ENCODE results near the gene TRIM69.
"Not testable (repeated sequence)": the region's sequence is repeated elsewhere in the genome, so short reads cannot be mapped to it uniquely, and the experiment has no call there.

The TRIM69 gene

DNA sequence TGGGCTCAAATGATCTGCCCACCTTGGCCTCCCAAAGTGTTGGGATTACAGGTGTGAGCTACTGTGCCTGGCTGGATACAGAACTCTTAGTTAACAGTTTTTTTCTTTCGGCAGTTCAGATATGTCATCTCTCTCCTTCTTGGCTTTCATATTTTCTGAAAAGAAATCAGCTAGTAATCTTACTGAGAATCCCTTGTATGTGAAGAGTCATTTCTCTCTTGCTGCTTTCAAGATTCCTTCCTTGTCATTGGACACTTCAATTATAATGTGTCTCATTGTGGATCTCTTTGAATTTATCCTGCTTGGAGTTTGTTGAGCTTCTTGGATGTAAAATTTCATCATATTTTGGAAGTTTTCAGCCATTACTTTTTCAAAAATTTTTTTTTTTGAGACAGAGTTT is 17.0 kb downstream of the TRIM69 start:
- DNase-seq: no peak

- DNase-seq: no peak
Measured at GRCh38 chr15:44763187-44763586, 26.9 kb downstream of the TRIM69 start.

DNA sequence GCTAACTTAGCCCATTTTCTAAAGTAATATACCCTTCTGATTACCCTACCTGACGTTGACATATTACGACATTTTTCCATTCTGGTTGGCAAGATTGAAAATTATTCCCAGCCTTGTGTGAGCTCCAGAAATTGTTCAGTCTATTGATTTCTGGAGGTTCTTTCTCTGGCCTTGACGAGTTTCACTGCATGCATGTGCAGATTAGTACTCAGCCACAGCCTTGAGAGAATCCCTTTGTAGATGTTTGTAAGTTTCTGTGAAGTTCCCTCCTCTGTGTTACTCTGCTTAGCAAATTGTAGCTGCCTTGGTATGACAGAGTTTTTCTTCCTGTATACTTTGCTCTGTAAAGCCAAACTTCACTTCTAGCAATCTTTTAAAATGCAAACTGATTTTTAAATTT is 27.5 kb downstream of the TRIM69 start:
- no peak for DNase-seq

GRCh38 chr15:44765036-44765435 is 28.7 kb downstream of the TRIM69 start:
- no peak for DNase-seq

- DNase-seq: no peak
Measured at GRCh38 chr15:44769521-44769920, 33.2 kb downstream of the TRIM69 start.

GRCh38 chr15:44770715-44771114 is 34.4 kb downstream of the TRIM69 start:
- not testable (repeated sequence) for DNase-seq

- DNase-seq: no peak
Measured at GRCh38 chr15:44775953-44776352, 39.6 kb downstream of the TRIM69 start.

DNA sequence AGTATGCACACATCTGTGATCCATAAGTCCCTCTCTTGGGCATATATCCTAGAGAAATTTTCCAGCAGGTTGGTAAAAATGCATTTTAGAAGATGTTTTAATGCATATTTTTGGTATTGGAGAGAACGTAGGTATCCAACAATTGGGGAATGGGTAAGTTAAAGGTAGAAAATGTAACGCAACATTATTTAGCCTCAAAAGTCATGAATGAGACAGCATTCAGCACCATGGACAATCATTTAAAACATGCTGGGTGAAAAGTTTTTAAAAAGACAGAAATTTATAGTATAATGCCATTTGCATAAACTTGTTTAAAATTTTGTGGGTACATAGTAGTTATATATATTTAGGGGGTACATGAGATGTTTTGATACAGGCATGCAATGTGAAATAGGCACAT is 43.4 kb downstream of the TRIM69 start:
- DNase-seq: no peak

DNA sequence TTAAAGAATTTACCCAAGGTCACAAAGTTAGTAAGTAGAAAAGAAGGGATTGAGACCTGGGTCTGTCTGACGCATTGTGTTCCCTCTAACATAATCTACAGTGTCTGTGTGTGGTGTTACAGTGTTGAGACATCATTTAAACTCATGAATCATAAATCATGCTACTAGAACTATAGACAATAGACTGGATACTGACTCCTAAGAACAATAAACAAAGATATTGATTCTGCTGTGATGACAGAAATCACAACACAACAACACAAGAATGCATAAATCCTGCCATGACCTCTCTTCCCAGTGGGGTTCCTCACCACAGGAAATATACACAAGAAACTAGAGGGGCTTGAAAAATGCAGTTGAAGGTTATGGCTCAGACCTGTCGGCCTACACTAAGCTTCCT is 44.3 kb downstream of the TRIM69 start:
- DNase-seq: no peak

DNA sequence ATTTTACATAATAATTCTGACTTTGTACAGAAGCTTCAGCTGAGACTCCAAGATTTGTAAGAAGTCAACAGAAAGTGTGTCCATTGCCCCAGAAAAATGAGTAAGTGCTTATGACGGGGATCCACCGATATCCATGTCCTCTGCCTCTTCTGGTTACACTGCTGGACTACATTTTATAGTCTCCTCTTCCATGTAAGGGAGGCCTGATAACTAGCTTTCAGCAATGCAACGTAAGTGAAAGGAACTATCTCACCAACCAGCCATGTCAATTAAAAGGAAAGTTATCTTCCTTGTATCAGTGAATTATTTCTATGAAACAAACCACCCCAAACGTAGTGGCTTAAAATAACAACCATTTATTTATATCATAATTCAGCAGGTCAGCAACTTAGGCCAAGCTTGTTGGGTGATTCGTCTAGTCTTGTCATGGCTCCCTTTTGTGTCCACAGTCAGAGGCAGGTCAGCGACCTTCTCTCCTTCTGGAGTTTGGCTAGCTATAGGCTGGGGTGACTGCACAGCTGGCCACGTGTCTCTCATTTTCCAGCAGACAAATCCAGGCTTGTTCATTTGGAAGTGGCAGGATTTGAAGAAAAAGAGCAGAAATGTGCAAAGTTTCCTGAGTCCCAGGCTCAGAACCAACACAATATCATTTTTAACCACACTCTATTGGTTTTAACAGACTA is 44.9 kb downstream of the TRIM69 start:
- no peak for DNase-seq

- no peak for DNase-seq
Measured at GRCh38 chr15:44782516-44782915, 46.2 kb downstream of the TRIM69 start.

DNA sequence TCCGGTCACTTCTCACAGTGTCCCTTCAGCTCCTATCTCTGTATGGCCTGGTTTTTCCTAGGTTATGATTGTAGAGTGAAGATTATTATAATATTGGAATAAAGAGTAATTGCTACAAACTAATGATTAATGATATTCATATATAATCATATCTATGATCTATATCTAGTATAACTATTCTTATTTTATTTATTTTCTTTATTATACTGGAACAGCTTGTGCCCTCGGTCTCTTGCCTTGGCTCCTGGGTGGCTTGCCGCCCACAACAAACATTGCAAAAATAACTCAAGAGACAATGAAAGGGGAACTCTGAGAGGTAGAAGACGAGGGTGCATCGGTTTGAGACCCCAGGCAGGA is 48.6 kb downstream of the TRIM69 start:
- DNase-seq: not testable (repeated sequence)

GRCh38 chr15:44788748-44789147 is 52.4 kb downstream of the TRIM69 start:
- DNase-seq: peak; percentile 60

GRCh38 chr15:44790215-44790614 is 53.9 kb downstream of the TRIM69 start:
- no peak for DNase-seq

- DNase-seq: no peak
Measured at GRCh38 chr15:44790656-44791055, 54.3 kb downstream of the TRIM69 start.

GRCh38 chr15:44792715-44793114 is 56.4 kb downstream of the TRIM69 start:
- no peak for DNase-seq

- DNase-seq: no peak
Measured at GRCh38 chr15:44794072-44794471, 57.7 kb downstream of the TRIM69 start.

GRCh38 chr15:44796508-44796907 is 60.2 kb downstream of the TRIM69 start:
- DNase-seq: no peak

DNA sequence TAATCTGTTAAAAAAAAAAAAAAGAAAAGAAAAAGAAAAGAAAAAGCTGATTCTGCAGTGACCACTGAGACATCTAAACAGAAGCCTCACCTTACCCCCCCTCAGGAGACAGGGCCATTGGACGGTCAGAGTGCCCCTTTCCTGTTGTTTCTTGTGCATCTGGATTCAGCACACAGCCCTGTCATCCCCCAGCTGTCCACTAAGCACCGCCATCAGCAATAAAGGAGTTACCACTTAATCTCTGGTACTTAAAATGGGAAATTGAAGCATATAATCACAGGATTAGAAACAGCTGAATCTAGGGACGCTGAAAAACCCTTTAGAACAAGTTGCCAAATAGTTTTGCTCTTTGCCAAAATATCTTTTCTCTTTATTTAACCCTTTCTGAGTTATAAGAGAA is 62.5 kb downstream of the TRIM69 start:
- no peak for DNase-seq

DNA sequence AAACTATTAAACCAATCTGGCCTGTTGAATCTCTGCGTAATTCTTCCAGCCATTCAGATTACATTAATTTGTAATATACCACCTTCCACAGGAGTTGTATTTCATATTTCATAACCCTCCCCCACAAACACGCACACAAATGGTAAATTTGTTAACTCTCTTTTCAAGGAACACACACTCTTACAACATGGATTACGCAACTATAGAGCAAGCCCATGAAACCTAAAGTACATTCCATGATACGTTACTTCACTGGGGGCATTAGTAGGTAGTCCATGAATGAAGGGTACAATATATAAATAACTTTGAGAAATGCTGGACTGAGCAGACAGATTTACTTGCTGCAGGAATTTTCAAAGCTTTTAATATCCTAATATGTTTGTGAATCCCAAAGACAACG is 65.0 kb downstream of the TRIM69 start:
- no peak for DNase-seq

GRCh38 chr15:44801797-44802196 is 65.5 kb downstream of the TRIM69 start:
- DNase-seq: no peak

DNA sequence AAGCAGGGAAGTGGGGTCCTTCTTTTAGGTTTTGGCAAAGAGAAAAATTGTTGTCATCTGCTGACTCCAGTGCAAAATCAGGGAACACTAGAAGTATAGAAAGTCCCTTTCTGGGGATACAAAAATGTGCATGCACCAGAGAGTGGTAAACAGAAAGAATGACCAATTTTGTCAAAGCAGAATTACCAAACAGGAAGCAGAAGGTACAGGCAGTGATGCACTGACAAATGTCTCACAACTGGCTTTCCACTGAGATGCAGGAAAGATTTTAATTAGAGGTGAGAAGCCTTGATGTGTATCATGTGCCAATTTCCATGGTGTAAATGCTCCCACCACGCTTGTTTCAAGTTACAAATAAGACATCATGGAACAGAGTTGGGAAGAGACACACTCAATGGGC is 66.0 kb downstream of the TRIM69 start:
- no peak for DNase-seq

DNA sequence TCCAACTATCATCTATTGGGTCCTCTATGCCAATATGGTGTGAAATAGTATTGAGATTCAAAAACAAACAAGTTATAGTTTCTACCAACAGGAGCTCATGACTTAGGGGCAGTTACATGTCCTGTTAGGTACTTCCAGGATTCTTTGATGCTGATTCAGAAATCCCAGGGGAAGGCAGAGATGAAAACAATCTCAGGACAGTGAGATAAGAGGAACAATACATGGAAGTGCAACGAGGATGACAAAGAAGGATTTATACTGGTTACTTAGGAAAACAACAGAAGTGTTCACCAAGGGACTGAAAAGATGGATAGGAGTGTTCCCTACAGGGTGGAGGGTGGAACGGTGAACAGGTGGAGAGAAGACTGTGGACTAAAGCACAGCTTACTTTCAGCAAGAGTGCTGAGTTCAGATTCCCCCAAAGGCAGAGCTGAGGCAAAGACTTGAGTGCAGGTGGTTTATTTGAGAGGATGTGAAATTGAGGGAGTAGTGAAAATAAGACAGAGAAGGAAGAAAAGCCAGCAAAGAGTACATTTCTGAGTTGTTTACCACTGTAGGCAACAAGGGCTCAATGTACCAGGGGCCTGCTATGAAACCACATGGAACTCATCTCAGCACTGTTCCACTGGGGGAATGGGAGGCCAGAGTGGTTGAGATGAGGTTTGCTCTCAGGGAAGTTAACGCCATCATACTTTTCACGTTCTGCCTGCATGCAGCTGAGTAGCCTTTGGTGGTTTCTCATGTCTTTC is 68.1 kb downstream of the TRIM69 start:
- no peak for DNase-seq

GRCh38 chr15:44808557-44808956 is 72.2 kb downstream of the TRIM69 start:
- no peak for DNase-seq

- DNase-seq: no peak
Measured at GRCh38 chr15:44810237-44810636, 73.9 kb downstream of the TRIM69 start.
